ENCODE measurements around the gene SNRNP48. TPM values are rescaled to one million over a fixed set of nuclear protein-coding genes. Genes with fewer than 3 reads are reported as not detected.

Gene SNRNP48
- polyA plus RNA-seq, 3 donors, result 5.1 to 6.0 (median 5.9) TPM

DNA sequence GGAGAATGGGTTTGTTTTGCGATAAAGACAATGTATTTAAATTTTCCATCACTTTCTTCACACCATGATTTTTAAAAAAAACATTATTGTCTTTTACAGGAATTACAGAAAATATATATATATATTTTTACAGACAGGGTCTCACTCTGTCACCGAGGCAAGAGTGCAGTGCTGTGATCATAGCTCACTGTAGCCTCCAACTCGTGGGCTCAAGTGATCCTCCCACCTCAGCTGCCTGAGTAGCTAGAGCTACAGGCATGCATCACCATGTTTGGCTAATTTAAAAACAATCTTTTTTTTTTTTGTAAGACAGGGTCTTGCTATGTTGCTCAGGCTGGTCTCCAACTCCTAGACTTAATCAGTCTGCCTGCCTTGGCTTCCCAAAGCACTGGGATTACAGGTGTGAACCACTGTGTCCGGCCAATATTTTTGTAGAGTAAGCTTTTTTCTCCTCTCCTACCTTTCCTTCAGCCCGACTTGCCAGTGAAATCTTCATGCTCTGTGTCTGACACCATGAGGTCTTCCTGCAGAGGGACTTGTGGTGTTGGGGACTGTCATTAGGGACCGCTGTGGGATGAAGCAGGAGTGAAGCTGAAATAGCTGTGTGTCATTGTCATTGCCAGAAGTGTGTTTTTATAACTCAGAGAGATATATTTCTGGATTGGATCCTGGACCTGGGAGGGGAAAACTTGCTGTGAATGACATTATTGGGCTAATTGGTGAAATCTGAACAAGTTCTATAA lies 35.3 kb upstream of the SNRNP48 start:
- H3K4me3 ChIP-seq (replicated peaks in 1 of 3; ENCODE audit: low read depth in 2 of 3, low read length in 3 of 3), result no peak overlapping the region
- H3K27me3 ChIP-seq (ENCODE audit: control insufficient read depth in 2 of 2, insufficient read depth in 2 of 2, low read length in 2 of 2), result peaks cover 11 to 39% of the 10 kb centered on the region in 2 donors
- H3K4me1 ChIP-seq (ENCODE audit: control insufficient read depth in 1 of 2, insufficient read depth in 2 of 2, low read length in 2 of 2), result no peaks in the 10 kb centered on the region
- no peak overlapping the region for H3K4me2 ChIP-seq (replicated peaks; ENCODE audit: extremely low read depth, low read length, poor library complexity, severe bottlenecking)
- Mint-ChIP-seq H3K27me3 (ENCODE audit: low read depth in 3 of 3) (peaks cover 28 to 48% (median 41%) of the 10 kb centered on the region in 3 donors), H3K4me3 (no peak overlapping the region), H3K9me3 (peaks cover 0 to 2% (median 0%) of the 10 kb centered on the region in 7 donors), H3K27ac (no peak overlapping the region), H3K4me1 (no peaks in the 10 kb centered on the region), H3K36me3 (no peaks in the 10 kb centered on the region)
- no peak overlapping the region for H3K9ac ChIP-seq (ENCODE audit: insufficient read depth, low read length, poor library complexity, severe bottlenecking)
- no peaks in the 10 kb centered on the region for H3K9me3 ChIP-seq (replicated peaks in 1 of 2; ENCODE audit: control insufficient read depth in 1 of 2, insufficient read depth in 1 of 2, low read length in 2 of 2)
- H3K27ac ChIP-seq (ENCODE audit: low read depth in 1 of 2, low read length in 2 of 2), result no peak overlapping the region
- TF ChIP-seq, protein P1, sequence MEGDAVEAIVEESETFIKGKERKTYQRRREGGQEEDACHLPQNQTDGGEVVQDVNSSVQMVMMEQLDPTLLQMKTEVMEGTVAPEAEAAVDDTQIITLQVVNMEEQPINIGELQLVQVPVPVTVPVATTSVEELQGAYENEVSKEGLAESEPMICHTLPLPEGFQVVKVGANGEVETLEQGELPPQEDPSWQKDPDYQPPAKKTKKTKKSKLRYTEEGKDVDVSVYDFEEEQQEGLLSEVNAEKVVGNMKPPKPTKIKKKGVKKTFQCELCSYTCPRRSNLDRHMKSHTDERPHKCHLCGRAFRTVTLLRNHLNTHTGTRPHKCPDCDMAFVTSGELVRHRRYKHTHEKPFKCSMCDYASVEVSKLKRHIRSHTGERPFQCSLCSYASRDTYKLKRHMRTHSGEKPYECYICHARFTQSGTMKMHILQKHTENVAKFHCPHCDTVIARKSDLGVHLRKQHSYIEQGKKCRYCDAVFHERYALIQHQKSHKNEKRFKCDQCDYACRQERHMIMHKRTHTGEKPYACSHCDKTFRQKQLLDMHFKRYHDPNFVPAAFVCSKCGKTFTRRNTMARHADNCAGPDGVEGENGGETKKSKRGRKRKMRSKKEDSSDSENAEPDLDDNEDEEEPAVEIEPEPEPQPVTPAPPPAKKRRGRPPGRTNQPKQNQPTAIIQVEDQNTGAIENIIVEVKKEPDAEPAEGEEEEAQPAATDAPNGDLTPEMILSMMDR (IDR thresholded peaks at IDR 0.05), result no peak
- DNase-seq, result no peak
- intact Hi-C loops (cut with micrococcal nuclease), result no loop called here
- no peaks in the 10 kb centered on the region for H3K79me2 ChIP-seq (ENCODE audit: insufficient read depth, low read length)
- H4K20me1 ChIP-seq (ENCODE audit: insufficient read depth, low read length), result no peaks in the 10 kb centered on the region
- WGBS (ENCODE audit: insufficient coverage), result 79% methylated on average over 2 of the region's 6 CpGs
- no peaks in the 10 kb centered on the region for H3K36me3 ChIP-seq (replicated peaks in 1 of 2; ENCODE audit: control insufficient read depth in 1 of 2, insufficient read depth in 2 of 2, low read length in 2 of 2)
- H2AFZ ChIP-seq (ENCODE audit: insufficient read depth, low read depth, low read length, poor library complexity, severe bottlenecking), result no peak overlapping the region

- Histone ChIP-seq H3K9me3 (replicated peaks in 1 of 2; ENCODE audit: control insufficient read depth in 1 of 2, insufficient read depth in 1 of 2, low read length in 2 of 2) (no peaks in the 10 kb centered on the region), H3K9ac (ENCODE audit: insufficient read depth, low read length, poor library complexity, severe bottlenecking) (no peak overlapping the region), H3K4me3 (replicated peaks in 1 of 3; ENCODE audit: low read depth in 2 of 3, low read length in 3 of 3) (no peak overlapping the region), H3K27me3 (ENCODE audit: control insufficient read depth in 2 of 2, insufficient read depth in 2 of 2, low read length in 2 of 2) (peaks cover 11 to 32% of the 10 kb centered on the region in 2 donors), H3K79me2 (ENCODE audit: insufficient read depth, low read length) (no peaks in the 10 kb centered on the region), H3K4me1 (ENCODE audit: control insufficient read depth in 1 of 2, insufficient read depth in 2 of 2, low read length in 2 of 2) (no peaks in the 10 kb centered on the region), H3K4me2 (replicated peaks; ENCODE audit: extremely low read depth, low read length, poor library complexity, severe bottlenecking) (no peak overlapping the region), H3K36me3 (replicated peaks in 1 of 2; ENCODE audit: control insufficient read depth in 1 of 2, insufficient read depth in 2 of 2, low read length in 2 of 2) (no peaks in the 10 kb centered on the region), H3K27ac (ENCODE audit: low read depth in 1 of 2, low read length in 2 of 2) (no peak overlapping the region), H2AFZ (ENCODE audit: insufficient read depth, low read depth, low read length, poor library complexity, severe bottlenecking) (no peak overlapping the region), H4K20me1 (ENCODE audit: insufficient read depth, low read length) (no peaks in the 10 kb centered on the region)
- Mint-ChIP-seq H3K27me3 (ENCODE audit: low read depth in 3 of 3) (peaks cover 25 to 46% (median 35%) of the 10 kb centered on the region in 3 donors), H3K4me3 (no peak overlapping the region), H3K4me1 (no peaks in the 10 kb centered on the region), H3K9me3 (no peaks in the 10 kb centered on the region), H3K36me3 (no peaks in the 10 kb centered on the region), H3K27ac (no peak overlapping the region)
- no peak for DNase-seq
- intact Hi-C loops (cut with micrococcal nuclease), result no loop called here
- TF ChIP-seq, protein P1 (IDR thresholded peaks at IDR 0.05), result no peak
- WGBS (ENCODE audit: insufficient coverage), result 98% methylated on average over 5 of the region's 11 CpGs
Observed at GRCh38 chr6:7555671-7556070, 34.3 kb upstream of the SNRNP48 start.
